A673 (cell line): ENCODE measurements around the gene SLC25A43.
"Not testable (repeated sequence)": the region's sequence is repeated elsewhere in the genome, so short reads cannot be mapped to it uniquely, and the experiment has no call there.

Experiments
- CTCF ChIP-seq: fragments of 300-800, 200-600 bp; sonication (generic); conservative IDR thresholded peaks from 2 replicates; pipeline ENCODE4 v1.5.1; 2017; ENCODE audit warnings: low read depth, mild to moderate bottlenecking, antibody characterized with exemption, low read length, moderate library complexity, mixed read lengths
- EZH2 ChIP-seq: fragments of 200-600 bp; sonication (generic); IDR thresholded peaks from 2 replicates; pipeline ENCODE4 v1.6.1; 2017; ENCODE audit warnings: borderline replicate concordance, low read depth, mild to moderate bottlenecking, mixed read lengths, antibody characterized with exemption, low read length; ENCODE audit not compliant: poor library complexity, severe bottlenecking

DNA sequence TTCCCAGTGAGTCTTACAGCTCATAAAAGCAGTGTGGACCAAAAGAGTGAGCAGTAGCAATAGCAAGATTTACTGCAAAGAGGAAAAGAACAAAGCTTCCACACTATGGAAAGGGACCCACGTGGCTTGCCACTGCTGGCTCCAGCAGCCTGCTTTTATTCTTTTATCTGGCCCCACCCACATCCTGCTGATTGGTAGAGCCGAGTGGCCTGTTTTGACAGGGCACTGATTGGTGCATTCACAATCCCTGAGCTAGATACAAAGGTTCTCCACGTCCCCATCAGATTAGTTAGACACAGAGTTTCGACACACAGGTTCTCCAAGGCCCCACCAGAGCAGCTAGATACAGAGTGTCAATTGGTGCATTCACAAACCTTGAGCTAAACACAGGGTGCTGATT is 12.5 kb upstream of the SLC25A43 start:
- TF ChIP-seq CTCF, EZH2: not testable (repeated sequence)
